Transverse colon (tissue), 4 donors: ENCODE measurements around the gene AMMECR1.

Experiments used
- POLR2A ChIP-seq: fragments of 450-650 bp; IDR thresholded peaks from one replicate; pipeline ENCODE4 v1.6.1; 2016; ENCODE audit warnings: antibody characterized with exemption, mild to moderate bottlenecking, moderate library complexity
- POLR2AphosphoS5 ChIP-seq, 3 donors: sonication (generic); formaldehyde crosslinking; IDR thresholded peaks; one replicate each; pipeline ENCODE4 v1.6.1; 2016; ENCODE audit warnings: antibody characterized with exemption in 3 of 3
- TF ChIP-seq, protein P1 (sequence below), 5 experiments: fragments of 200-600 bp in 3 of 5; fragments of 450-650 bp in 2 of 5; sonication (generic) in 3 of 5; IDR thresholded peaks; 1 replicate in 2 of 5; 2 replicates in 3 of 5; pipeline ENCODE4 v1.5.1; 2016 to 2017; ENCODE audit warnings: antibody characterized with exemption in 5 of 5, inconsistent platforms in 3 of 5, mild to moderate bottlenecking in 2 of 5, moderate library complexity in 1 of 5

DNA sequence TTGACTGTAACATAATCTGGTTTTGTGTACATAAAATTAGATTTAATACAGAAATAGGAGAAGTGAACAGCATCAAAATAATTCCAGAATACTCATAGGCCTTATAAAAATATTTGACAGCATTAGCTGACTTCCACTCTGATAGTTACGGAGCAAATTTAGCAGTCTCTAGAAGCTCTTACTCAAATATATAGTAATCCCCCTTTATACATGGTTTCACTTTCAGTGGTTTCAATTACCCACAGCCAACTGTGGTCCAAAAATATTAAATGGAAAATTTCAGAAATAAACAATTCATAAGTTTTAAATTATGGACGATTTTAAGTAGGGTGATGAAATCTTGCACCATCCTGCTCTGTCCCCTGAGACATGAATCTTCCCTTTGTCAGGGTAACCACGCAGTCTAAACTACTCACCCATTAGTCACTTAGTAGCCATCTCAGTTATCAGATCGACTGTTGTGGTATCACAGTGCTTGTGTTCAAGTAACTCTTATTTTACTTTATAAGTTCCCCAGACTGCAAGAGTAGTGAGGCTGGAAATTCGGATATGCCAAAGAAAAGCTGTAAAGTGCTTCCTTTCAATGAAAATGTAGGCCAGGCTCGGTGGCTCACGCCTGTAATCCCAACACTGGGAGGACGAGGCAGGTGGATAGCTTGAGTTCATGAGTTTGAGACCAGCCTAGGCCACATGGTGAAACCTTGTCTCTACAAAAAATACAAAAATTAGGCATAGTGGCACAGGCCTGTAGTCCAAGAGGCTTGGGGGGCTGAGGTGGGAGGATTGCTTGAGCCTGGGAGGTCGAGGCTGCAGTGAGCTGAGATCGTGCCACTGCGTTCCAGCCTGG is 23.5 kb upstream of the AMMECR1 start:
- TF ChIP-seq, protein P1, sequence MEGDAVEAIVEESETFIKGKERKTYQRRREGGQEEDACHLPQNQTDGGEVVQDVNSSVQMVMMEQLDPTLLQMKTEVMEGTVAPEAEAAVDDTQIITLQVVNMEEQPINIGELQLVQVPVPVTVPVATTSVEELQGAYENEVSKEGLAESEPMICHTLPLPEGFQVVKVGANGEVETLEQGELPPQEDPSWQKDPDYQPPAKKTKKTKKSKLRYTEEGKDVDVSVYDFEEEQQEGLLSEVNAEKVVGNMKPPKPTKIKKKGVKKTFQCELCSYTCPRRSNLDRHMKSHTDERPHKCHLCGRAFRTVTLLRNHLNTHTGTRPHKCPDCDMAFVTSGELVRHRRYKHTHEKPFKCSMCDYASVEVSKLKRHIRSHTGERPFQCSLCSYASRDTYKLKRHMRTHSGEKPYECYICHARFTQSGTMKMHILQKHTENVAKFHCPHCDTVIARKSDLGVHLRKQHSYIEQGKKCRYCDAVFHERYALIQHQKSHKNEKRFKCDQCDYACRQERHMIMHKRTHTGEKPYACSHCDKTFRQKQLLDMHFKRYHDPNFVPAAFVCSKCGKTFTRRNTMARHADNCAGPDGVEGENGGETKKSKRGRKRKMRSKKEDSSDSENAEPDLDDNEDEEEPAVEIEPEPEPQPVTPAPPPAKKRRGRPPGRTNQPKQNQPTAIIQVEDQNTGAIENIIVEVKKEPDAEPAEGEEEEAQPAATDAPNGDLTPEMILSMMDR (IDR thresholded peaks at IDR 0.05), result no peak
- TF ChIP-seq POLR2A (no peak), POLR2AphosphoS5 (IDR thresholded peaks at IDR 0.05) (no peak)
